GM23248 (cell line): Measurements from ENCODE around the gene MRPS34. TPM values are rescaled to one million over a fixed set of nuclear protein-coding genes. Genes with fewer than 3 reads are reported as not detected.

Experiments
- DNase-seq: peaks from one replicate; pipeline ENCODE4 v3.0.0-alpha.2; 2015
- H2AFZ ChIP-seq: fragments of 200-600 bp; sonication (generic); 2 replicates; pipeline ENCODE4 v1.6.1; 2016; ENCODE audit warnings: antibody characterized with exemption
- H3F3A ChIP-seq: fragments of 200-600 bp; sonication (generic); 2 replicates; pipeline ENCODE4 v1.6.1; 2016; ENCODE audit warnings: mild to moderate bottlenecking, antibody characterized with exemption, mixed run types; ENCODE audit not compliant: insufficient read depth
- H3K27ac ChIP-seq: fragments of 200-600 bp; sonication (generic); 2 replicates; pipeline ENCODE4 v1.5.1; 2016; ENCODE audit warnings: mild to moderate bottlenecking
- H3K27me3 ChIP-seq: fragments of 200-600 bp; sonication (generic); replicated peaks from 2 replicates; pipeline ENCODE4 v1.6.1; 2016; ENCODE audit warnings: mild to moderate bottlenecking; ENCODE audit not compliant: insufficient read depth
- H3K36me3 ChIP-seq: fragments of 200-600 bp; sonication (generic); 2 replicates; pipeline ENCODE4 v1.6.1; 2016; ENCODE audit warnings: low read depth, mild to moderate bottlenecking
- H3K4me1 ChIP-seq: fragments of 200-600 bp; sonication (generic); 2 replicates; pipeline ENCODE4 v1.6.1; 2016; ENCODE audit warnings: mild to moderate bottlenecking; ENCODE audit not compliant: insufficient read depth
- H3K4me2 ChIP-seq: fragments of 200-600 bp; sonication (generic); one replicate; pipeline ENCODE4 v1.6.1; 2016; ENCODE audit warnings: mild to moderate bottlenecking; ENCODE audit not compliant: unreplicated experiment
- H3K4me3 ChIP-seq: fragments of 200-600 bp; sonication (generic); 2 replicates; pipeline ENCODE4 v1.5.1; 2016; ENCODE audit warnings: mild to moderate bottlenecking
- H3K79me2 ChIP-seq: fragments of 200-600 bp; sonication (generic); 2 replicates; pipeline ENCODE4 v1.6.1; 2016; ENCODE audit warnings: mild to moderate bottlenecking; ENCODE audit not compliant: insufficient read depth
- H3K9ac ChIP-seq: fragments of 200-600 bp; sonication (generic); 2 replicates; pipeline ENCODE4 v1.6.1; 2016; ENCODE audit warnings: mild to moderate bottlenecking
- H3K9me2 ChIP-seq: fragments of 200-600 bp; sonication (generic); 2 replicates; pipeline ENCODE4 v1.6.1; 2016; ENCODE audit warnings: mixed run types, mild to moderate bottlenecking, moderate library complexity; ENCODE audit not compliant: insufficient read depth
- H3K9me3 ChIP-seq: fragments of 200-600 bp; sonication (generic); one replicate; pipeline ENCODE4 v1.6.1; 2017; ENCODE audit warnings: low read depth
- H4K20me1 ChIP-seq: fragments of 200-600 bp; sonication (generic); 2 replicates; pipeline ENCODE4 v1.6.0; 2016; ENCODE audit not compliant: insufficient read depth
- EZH2 ChIP-seq: fragments of 200-600 bp; sonication (generic); IDR thresholded peaks from 2 replicates; pipeline ENCODE4 v1.6.1; 2018; ENCODE audit warnings: antibody characterized with exemption, mild to moderate bottlenecking; ENCODE audit not compliant: insufficient read depth, poor library complexity, severe bottlenecking
- EZH2phosphoT487 ChIP-seq: fragments of 200-600 bp; sonication (generic); IDR thresholded peaks from 2 replicates; pipeline ENCODE4 v1.6.1; 2018; ENCODE audit warnings: antibody characterized with exemption, moderate library complexity, mild to moderate bottlenecking, low read depth; ENCODE audit not compliant: insufficient read depth
- WGBS, 2 experiments: methylation state at CpG; one replicate each; pipeline ENCODE4 v1.1.6; 2015 to 2017; ENCODE audit warnings: low lambda C conversion rate in 2 of 2, low coverage in 1 of 2; ENCODE audit errors: missing lambda C conversion rate in 2 of 2; 5-methylcytosine and 5-hydroxymethylcytosine counted together
- in situ Hi-C: fragments of 300-500 bp; cut with MboI; formaldehyde crosslinking; loops from 2 replicates; pipeline ENCODE4 v1.15.0; 2020
- polyA plus RNA-seq: library from polyadenylated mRNA; unstranded; fragments of >200 nt; fragmentation: Nextera tagmentation; extraction: Ambion mirVana; gene quantifications from 2 replicates; pipeline ENCODE4 v1.2.1, GENCODE V29; 2016
- total RNA-seq: library from RNA; depleted of rRNA; stranded (reverse); fragments of >200 nt; shearing (Covaris generic); gene quantifications from 2 replicates; pipeline ENCODE4 v1.2.3, GENCODE V29; 2014

Gene MRPS34
- total and polyA plus RNA-seq, 2 experiments from 2014 or later, result 96.5 to 119 TPM

DNA sequence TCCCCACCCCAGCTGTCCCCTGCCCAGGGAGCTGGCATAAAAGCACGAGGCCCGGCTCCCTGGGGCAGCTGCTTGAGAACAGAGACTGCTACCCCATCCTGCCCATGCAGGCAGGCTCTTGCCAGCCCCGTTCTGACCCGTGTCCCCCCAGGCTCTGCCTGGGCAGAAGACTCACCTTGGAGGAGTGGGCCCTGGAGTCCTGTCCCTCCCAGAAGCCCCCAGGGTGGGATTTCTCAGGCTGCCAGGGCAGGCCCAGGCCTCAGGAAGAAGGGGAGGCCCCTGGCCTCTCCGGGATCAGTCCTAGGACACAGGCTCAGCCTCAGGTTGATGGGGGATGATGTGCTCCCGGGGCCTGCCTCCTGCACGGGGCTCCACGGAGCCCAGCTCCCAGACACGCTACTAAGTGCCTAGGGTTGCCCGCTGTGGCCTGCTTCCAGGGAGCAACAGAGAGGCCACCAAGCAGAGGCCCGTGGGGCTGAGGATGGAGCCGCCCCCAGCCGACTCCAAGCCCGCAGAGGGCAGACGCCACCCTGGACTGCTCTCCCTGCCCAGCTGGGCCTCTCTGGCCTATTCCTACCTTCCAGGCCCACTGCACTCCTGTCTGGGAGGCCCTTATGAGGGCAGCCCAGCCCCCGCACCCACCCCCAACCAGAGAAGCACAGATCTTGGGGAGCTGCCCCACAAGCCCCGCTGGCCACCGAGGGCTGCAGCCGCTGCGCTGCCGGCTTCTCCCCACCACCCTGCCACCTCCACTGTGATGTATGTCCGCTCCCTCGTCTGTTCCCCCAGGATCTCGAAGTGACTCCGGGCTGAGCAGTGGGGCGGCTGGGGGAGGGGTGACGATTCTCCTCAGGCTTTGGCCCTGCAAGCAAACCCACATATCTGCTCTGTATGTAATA, 3.3 kb downstream of the MRPS34 start:
- Histone ChIP-seq H3K9me2 (no peaks in the 10 kb centered on the region), H3F3A (peaks cover 11% of the 10 kb centered on the region; the same call in 1 of the 2 replicates), H3K4me1 (peaks cover 8% of the 10 kb centered on the region; the same call in 1 of the 2 replicates), H3K4me3 (peak overlapping the region; percentile 86), H3K4me2 (peak overlapping the region; percentile 93), H3K36me3 (no peaks in the 10 kb centered on the region), H3K79me2 (peaks cover 19% of the 10 kb centered on the region), H4K20me1 (no peaks in the 10 kb centered on the region), H3K9ac (peak overlapping the region; percentile 86), H3K27me3 (no peaks in the 10 kb centered on the region), H2AFZ (no peak overlapping the region), H3K9me3 (no peaks in the 10 kb centered on the region), H3K27ac (peak overlapping the region; percentile 57)
- in situ Hi-C loops, result no loop called here
- no peak for DNase-seq
- TF ChIP-seq EZH2, result no peak
- TF ChIP-seq EZH2phosphoT487, result no peak
- 64 to 69% methylated on average over 19 to 23 of the region's 27 CpGs for WGBS, 2 experiments

DNA sequence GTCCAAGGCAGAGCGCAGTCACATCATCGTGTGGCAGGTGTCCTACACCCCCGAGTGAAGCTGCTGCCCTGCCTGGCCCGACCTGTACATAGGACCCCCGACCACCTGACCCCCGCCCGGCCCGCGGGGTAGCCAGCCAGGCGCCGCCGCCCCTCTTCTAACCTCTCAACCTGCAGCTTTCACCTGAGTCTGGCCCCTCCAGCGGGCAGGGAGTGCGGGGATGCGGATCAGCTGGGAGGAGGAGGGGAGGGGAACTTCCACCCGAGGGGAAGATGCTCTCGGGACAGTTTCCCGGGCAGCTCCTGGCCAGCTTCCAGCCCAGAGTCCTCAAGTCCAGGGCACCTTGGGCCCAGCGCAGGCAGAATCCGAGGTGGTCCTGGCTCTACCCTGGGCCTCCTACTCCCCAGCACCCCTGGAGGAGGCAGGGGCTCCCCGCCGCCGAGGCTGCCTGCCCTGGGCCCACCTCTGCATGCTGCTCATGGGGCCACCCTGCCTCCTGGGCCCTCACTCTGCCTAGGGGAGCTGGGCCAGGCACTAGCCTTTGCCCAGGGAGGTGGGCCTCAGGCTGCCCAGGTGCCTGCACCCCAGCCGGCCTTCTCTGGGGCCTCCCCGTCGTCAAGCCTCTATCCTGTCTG, 4.0 kb downstream of the MRPS34 start:
- H3K9me3 ChIP-seq, result no peaks in the 10 kb centered on the region
- no peaks in the 10 kb centered on the region for H4K20me1 ChIP-seq
- no peaks in the 10 kb centered on the region for H3K36me3 ChIP-seq
- H3K9ac ChIP-seq, result no peak overlapping the region
- 78 to 79% methylated on average over 16 to 26 of the region's 26 CpGs for WGBS, 2 experiments
- peaks cover 11% of the 10 kb centered on the region; the same call in 1 of the 2 replicates for H3F3A ChIP-seq
- TF ChIP-seq EZH2 (no peak), EZH2phosphoT487 (no peak)
- peaks cover 4% of the 10 kb centered on the region; the same call in 1 of the 2 replicates for H3K4me1 ChIP-seq
- no peak overlapping the region for H2AFZ ChIP-seq
- no peak overlapping the region for H3K4me2 ChIP-seq
- peaks cover 12% of the 10 kb centered on the region for H3K79me2 ChIP-seq
- no peak overlapping the region for H3K4me3 ChIP-seq
- no peaks in the 10 kb centered on the region for H3K27me3 ChIP-seq
- H3K9me2 ChIP-seq, result no peaks in the 10 kb centered on the region
- H3K27ac ChIP-seq, result no peak overlapping the region
- in situ Hi-C loops, result no loop called here
- DNase-seq, result no peak

DNA sequence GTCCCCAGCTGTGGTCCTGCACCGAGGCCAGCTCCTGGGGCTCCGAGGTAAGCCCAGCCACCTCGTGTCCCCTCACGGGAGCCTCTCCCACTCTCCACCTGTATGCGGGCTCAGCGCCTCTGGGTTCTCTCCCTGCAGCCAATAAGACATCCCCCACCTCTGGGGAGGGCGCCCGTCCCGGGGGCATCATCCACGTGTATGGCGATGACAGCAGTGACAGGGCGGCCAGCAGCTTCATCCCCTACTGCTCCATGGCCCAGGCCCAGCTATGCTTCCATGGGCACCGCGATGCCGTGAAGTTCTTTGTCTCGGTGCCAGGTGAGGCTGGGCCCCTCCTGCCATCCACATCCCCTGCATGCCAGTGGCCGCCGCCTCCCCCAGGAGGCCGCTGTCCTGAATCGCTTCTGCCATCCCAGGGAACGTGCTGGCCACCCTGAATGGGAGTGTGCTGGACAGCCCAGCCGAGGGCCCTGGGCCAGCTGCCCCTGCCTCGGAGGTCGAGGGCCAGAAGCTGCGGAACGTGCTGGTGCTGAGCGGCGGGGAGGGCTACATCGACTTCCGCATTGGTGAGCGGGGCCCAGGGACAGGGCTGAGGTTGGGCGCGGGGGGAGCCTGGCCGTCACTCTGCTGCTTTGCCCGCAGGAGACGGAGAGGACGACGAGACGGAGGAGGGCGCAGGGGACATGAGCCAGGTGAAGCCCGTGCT, 4.7 kb downstream of the MRPS34 start:
- in situ Hi-C loops, result no loop called here
- 88 to 92% methylated on average over 35 to 41 of the region's 41 CpGs for WGBS, 2 experiments
- H3F3A ChIP-seq, result peaks cover 11% of the 10 kb centered on the region; the same call in 1 of the 2 replicates
- no peak overlapping the region for H3K27ac ChIP-seq
- no peaks in the 10 kb centered on the region for H3K9me3 ChIP-seq
- H3K9ac ChIP-seq, result no peak overlapping the region
- H3K9me2 ChIP-seq, result no peaks in the 10 kb centered on the region
- H3K36me3 ChIP-seq, result no peaks in the 10 kb centered on the region
- TF ChIP-seq EZH2 (no peak), EZH2phosphoT487 (no peak)
- H2AFZ ChIP-seq, result no peak overlapping the region
- H3K4me1 ChIP-seq, result peaks cover 4% of the 10 kb centered on the region; the same call in 1 of the 2 replicates
- H4K20me1 ChIP-seq, result no peaks in the 10 kb centered on the region
- no peak overlapping the region for H3K4me2 ChIP-seq
- H3K79me2 ChIP-seq, result peaks cover 10% of the 10 kb centered on the region
- H3K27me3 ChIP-seq, result no peaks in the 10 kb centered on the region
- no peak for DNase-seq
- no peak overlapping the region for H3K4me3 ChIP-seq
